Gastroesophageal sphincter (tissue), 3 donors: ENCODE data around the gene GIGYF1.
"Not testable (repeated sequence)": the region's sequence is repeated elsewhere in the genome, so short reads cannot be mapped to it uniquely, and the experiment has no call there.

Source experiments
- EP300 ChIP-seq: sonication (generic); formaldehyde crosslinking; IDR thresholded peaks from one replicate; pipeline ENCODE4 v1.6.1; 2017; ENCODE audit warnings: antibody characterized with exemption, mild to moderate bottlenecking
- POLR2AphosphoS5 ChIP-seq: sonication (generic); formaldehyde crosslinking; IDR thresholded peaks from one replicate; pipeline ENCODE4 v1.6.1; 2017; ENCODE audit warnings: antibody characterized with exemption
- TF ChIP-seq, protein P1 (sequence below), 4 experiments: fragments of 200-600 bp in 2 of 4; fragments of 450-650 bp in 2 of 4; sonication (generic) in 1 of 4; IDR thresholded peaks; one replicate each; pipeline ENCODE4 v1.5.1; 2017 to 2019; ENCODE audit warnings: antibody characterized with exemption in 4 of 4, mild to moderate bottlenecking in 2 of 4, moderate library complexity in 2 of 4

DNA sequence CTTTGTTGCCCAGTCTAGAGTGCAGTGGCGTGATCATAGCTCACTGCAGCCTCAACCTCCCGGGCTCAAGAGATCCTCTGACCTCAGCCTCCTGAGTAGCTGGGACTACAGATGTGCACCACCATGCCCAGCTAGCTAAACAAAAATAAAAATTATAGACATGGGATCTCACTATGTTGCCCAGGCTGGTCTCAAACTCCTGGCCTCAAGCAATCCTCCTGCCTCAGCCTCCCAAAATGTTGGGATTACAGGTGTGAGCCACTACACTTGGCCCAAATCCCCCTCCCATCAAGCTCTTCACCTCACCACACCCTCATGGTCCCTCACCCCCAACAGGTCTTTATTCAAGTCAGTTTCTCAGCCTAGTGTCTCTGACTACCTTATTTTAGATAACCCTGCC is 23.0 kb upstream of the GIGYF1 start:
- TF ChIP-seq, protein P1, sequence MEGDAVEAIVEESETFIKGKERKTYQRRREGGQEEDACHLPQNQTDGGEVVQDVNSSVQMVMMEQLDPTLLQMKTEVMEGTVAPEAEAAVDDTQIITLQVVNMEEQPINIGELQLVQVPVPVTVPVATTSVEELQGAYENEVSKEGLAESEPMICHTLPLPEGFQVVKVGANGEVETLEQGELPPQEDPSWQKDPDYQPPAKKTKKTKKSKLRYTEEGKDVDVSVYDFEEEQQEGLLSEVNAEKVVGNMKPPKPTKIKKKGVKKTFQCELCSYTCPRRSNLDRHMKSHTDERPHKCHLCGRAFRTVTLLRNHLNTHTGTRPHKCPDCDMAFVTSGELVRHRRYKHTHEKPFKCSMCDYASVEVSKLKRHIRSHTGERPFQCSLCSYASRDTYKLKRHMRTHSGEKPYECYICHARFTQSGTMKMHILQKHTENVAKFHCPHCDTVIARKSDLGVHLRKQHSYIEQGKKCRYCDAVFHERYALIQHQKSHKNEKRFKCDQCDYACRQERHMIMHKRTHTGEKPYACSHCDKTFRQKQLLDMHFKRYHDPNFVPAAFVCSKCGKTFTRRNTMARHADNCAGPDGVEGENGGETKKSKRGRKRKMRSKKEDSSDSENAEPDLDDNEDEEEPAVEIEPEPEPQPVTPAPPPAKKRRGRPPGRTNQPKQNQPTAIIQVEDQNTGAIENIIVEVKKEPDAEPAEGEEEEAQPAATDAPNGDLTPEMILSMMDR (IDR thresholded peaks at IDR 0.05), result not testable (repeated sequence)
- not testable (repeated sequence) for TF ChIP-seq POLR2AphosphoS5, EP300
